GM12865 (cell line): ENCODE data around the gene DCST2.

Experiments used
- DNase-seq: peaks from one replicate; pipeline ENCODE4 v3.0.0; 2010; ENCODE audit warnings: low read depth
- H3K4me3 ChIP-seq: 2 replicates; pipeline ENCODE4 v1.5.1; 2011; ENCODE audit warnings: mild to moderate bottlenecking, low read depth, low read length, control low read depth
- TF ChIP-seq, protein P1 (sequence below): IDR thresholded peaks from 2 replicates; pipeline ENCODE4 v1.5.1; 2011; ENCODE audit warnings: low read length, control low read depth, low read depth, inconsistent platforms; ENCODE audit not compliant: insufficient read depth; ENCODE audit errors: missing control alignments

Gene DCST2

DNA sequence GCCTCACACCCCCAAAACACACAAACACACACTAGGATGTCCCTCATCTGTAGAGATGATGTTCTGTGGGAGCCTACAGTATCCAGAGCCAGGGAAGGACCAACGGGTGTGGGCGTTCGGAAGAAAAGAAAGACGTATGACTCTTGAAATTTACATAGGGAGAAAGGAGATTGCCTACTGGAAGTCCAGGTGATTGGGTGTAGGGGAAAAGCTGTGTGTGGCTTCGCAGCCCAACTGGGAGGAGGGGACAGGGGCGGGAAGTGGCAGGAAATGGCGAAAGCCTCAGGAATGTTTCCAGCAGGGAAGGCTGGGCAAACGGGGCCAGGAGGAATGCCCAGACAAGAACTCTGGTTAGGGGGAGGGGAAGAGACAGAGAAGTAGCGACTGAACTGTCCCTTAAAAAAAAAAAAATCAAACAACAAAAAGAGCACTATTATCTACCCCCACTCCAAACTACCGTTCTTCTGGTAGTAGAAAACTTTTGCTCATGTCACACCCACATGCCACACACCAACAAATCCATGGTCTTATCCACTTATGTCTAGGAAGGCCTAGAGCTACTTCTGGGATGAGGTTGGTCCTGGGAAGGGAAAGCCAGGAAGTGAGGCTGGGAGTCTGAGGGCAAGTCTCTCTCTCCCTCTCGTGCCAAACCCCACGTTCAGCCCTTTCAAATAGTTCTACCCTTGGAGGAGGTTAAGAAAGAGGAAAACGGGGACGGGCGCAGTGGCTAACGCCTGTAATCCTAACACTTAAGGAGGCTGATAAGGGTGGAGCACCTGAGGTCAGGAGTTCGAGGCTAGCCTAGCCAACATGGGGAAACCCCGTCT is 60.9 kb downstream of the DCST2 start:
- peak overlapping the region; percentile 96 for H3K4me3 ChIP-seq
- no peak for DNase-seq
- TF ChIP-seq, protein P1, sequence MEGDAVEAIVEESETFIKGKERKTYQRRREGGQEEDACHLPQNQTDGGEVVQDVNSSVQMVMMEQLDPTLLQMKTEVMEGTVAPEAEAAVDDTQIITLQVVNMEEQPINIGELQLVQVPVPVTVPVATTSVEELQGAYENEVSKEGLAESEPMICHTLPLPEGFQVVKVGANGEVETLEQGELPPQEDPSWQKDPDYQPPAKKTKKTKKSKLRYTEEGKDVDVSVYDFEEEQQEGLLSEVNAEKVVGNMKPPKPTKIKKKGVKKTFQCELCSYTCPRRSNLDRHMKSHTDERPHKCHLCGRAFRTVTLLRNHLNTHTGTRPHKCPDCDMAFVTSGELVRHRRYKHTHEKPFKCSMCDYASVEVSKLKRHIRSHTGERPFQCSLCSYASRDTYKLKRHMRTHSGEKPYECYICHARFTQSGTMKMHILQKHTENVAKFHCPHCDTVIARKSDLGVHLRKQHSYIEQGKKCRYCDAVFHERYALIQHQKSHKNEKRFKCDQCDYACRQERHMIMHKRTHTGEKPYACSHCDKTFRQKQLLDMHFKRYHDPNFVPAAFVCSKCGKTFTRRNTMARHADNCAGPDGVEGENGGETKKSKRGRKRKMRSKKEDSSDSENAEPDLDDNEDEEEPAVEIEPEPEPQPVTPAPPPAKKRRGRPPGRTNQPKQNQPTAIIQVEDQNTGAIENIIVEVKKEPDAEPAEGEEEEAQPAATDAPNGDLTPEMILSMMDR: no peak

DNA sequence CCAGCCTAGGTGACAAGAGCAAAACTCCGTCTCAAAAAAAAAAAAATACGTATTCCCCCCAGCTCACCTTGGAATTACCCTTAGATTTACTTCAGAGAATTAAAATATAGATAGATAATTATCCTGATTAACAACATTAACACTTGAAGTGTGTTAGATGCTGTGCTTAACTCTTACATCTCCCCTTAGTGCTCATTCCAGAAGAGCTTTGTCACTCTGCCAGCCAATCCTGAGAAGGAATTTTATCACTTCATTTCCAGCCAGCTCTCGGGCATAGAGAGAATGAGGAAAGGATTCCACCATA is 61.4 kb downstream of the DCST2 start:
- DNase-seq: no peak
- TF ChIP-seq, protein P1: no peak
- H3K4me3 ChIP-seq: no peak overlapping the region

DNA sequence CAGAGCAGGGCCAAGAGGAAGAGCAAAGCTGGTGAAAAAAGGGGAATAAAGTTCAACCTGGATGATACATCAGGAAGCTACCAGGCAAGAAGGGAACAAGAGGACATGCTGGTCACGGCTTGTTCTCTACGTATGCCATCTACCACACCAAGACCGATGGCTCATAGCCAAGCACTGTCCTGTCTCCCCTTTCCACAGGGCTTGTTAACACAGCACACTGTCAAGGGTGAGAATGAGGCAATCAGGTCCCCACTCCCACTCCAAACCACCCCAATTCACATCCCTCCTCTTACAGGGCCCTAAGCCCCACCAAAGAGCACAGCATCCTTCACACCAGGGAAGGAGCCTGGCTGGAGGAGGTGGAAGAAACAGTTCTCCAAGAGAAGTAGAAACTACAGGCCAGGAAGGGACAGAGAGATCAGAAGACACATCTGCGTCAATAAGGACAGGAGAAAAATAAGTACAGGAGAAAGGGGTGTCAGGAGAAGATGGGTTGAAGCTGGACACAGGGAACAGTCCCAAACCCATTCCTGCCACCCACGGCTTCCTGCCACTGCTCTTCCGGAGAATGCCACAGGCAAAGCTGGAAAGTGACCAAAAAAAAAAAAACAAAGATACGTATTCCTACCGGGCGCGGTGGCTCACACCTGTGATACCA is 62.1 kb downstream of the DCST2 start:
- TF ChIP-seq, protein P1: no peak
- H3K4me3 ChIP-seq: peak overlapping the region; percentile 29; the same call in 1 of the 2 replicates
- DNase-seq: no peak

DNA sequence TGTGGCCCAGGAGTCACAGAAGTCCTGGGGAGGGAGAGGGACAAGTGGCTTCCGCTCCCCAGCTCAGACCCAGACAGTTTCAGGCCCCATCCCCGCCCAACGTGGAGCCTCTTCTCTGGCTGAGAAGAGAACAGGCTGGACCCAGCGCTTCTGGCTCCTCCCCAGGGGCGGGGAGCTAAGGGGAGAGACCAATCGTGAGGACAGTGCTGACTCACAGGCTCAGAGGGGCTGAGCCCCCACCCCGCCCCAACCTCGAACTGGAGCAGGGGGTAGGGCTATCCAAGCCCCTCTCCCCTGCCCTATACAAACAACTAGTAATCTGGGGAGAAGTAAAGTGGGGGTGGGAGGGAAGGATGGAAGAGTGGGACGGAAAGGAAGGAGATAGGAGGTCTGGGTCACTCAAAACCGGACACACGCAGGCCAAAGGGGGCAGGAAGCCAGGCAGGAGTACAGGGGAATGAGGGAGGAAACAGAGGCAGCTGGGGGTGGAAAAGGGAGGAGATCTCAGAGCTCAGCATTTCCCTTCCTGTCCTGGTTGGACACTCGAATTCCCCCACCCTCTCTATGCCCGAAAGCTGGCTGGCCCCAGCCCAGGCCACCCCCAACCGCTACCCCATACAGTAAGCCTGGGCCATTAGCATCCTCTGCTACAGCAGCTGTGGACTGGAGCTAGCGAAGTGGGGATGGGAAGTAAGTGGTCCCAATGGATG is 62.8 kb downstream of the DCST2 start, which contains the start of gene SHC1:
Gene SHC1, minus strand, starts transcription at position 117 of the 710 bp plus-strand sequence. CDS start 221 bp downstream, outside the sequence.
- TF ChIP-seq, protein P1: no peak
- peak; percentile 82 for DNase-seq
- peak within 1 kb of the TSS; percentile 29 for H3K4me3 ChIP-seq

DNA sequence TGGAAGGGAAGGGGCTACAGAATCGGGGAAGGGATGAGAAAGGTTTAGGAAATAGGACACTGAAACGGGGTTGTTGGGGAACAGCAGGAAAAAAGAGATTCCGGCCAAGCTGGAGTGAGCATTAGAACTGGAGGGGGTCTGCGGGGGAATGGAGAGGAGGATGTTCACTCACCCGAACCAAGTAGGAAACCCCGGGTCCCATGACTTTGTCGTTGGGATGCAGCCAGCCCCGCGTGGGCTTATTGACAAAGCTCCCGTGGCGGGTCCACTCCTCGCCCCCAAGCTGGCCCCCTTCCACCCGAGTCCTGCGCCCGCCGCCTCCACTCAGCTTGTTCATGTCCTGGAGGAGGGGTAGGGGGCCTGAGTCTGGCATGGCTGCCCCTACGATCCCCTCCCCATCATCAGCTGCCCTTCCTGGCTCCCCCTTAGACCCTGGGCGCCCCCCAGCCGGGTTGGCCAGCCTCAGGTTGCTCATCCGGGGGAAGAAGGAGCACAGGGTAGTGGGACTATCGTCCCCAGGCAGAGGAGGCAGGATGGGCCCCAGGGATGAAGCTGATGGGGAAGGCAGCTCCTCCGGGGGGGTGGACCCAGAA is 63.6 kb downstream of the DCST2 start:
- TF ChIP-seq, protein P1: no peak
- peak overlapping the region; percentile 19; the same call in 1 of the 2 replicates for H3K4me3 ChIP-seq
- DNase-seq: no peak

DNA sequence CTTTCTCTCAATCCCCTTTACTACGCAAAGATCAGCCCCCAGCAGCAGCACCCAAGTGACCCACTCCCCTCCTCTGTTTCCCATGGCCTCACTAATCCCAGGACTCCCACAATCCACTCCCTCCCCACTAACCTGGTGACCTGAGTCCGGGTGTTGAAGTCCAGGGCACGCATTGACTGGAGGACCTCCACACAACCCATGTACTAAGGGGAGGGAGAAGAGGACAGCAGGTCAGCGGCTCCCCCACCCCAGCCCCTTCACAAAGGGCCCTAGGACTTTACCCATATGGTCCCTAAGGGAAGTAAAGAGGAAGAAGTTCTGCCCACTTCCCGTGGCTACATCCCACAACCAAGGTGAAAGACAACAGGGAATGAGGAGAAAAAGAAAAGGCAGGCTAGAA is 64.3 kb downstream of the DCST2 start:
- TF ChIP-seq, protein P1: no peak
- DNase-seq: no peak
- no peak overlapping the region for H3K4me3 ChIP-seq
